H1 (cell line): ENCODE data around the gene NOL4L. TPM values are rescaled to one million over a fixed set of nuclear protein-coding genes. Genes with fewer than 3 reads are reported as not detected.

Experiments
- CTCF ChIA-PET: fragments of 300-600 bp; sonication (Branson Sonifier 250); formaldehyde crosslinking; loops from one replicate; lab custom pipeline; 2021; ENCODE audit not compliant: partially characterized antibody; lab: Charles Lee
- POLR2A ChIA-PET: fragments of 300-600 bp; sonication (Branson Sonifier 250); formaldehyde crosslinking; loops from one replicate; lab custom pipeline; 2021; ENCODE audit warnings: inconsistent platforms; ENCODE audit not compliant: partially characterized antibody; lab: Charles Lee
- DNase-seq, 2 experiments: peaks; one replicate each; pipeline versions ENCODE4 v3.0.0 to v3.0.0-alpha.2; 2010 to 2022; ENCODE audit warnings: low spot score in 2 of 2, low read depth in 1 of 2, mixed read lengths in 1 of 2
- FAIRE-seq: peaks from 2 replicates; lab custom pipeline; 2011; peaks lifted over from hg19 to GRCh38; lab: Jason Lieb, UNC
- H2AFZ ChIP-seq: 2 replicates; pipeline ENCODE4 v1.8.1; 2012; ENCODE audit warnings: low read length, inconsistent platforms
- H2AK5ac ChIP-seq: 2 replicates; pipeline ENCODE4 v1.6.1; 2013; ENCODE audit warnings: low read depth, low read length
- H2BK120ac ChIP-seq: replicated peaks from 2 replicates; pipeline ENCODE3; 2013; ENCODE audit warnings: low read depth, low read length, inconsistent platforms
- H2BK12ac ChIP-seq: 2 replicates; pipeline ENCODE4 v1.6.1; 2013; ENCODE audit warnings: low read depth, low read length
- H2BK15ac ChIP-seq: 2 replicates; pipeline ENCODE4 v1.6.1; 2013; ENCODE audit warnings: low read length
- H2BK20ac ChIP-seq: 2 replicates; pipeline ENCODE4 v1.6.1; 2013; ENCODE audit warnings: low read length
- H2BK5ac ChIP-seq: 2 replicates; pipeline ENCODE4 v1.6.1; 2013; ENCODE audit warnings: low read depth, low read length
- H3K14ac ChIP-seq: 2 replicates; pipeline ENCODE4 v1.6.1; 2013; ENCODE audit warnings: inconsistent platforms; ENCODE audit not compliant: insufficient read length
- H3K18ac ChIP-seq: 2 replicates; pipeline ENCODE4 v1.6.1; 2013; ENCODE audit warnings: low read length; ENCODE audit errors: extremely low read depth
- H3K23ac ChIP-seq: 2 replicates; pipeline ENCODE4 v1.6.1; 2013; ENCODE audit warnings: inconsistent platforms; ENCODE audit not compliant: insufficient read length
- H3K23me2 ChIP-seq: 2 replicates; pipeline ENCODE4 v1.6.1; 2013; ENCODE audit warnings: low read depth, low read length
- H3K27ac ChIP-seq: 2 replicates; pipeline ENCODE4 v1.6.1; 2011; ENCODE audit warnings: low read depth, low read length, inconsistent platforms
- H3K27me3 ChIP-seq, 4 experiments: replicated peaks in 1 of 4; 1 replicate in 1 of 4; 2 replicates in 3 of 4; pipeline versions ENCODE4 v1.6.1 to v1.8.1; 2011 to 2013; ENCODE audit warnings: low read length in 3 of 4, mild to moderate bottlenecking in 3 of 4, inconsistent platforms in 2 of 4, mixed read lengths in 2 of 4, moderate library complexity in 1 of 4; ENCODE audit not compliant: control insufficient read depth in 3 of 4, insufficient read depth in 3 of 4; ENCODE audit errors: extremely low read depth in 1 of 4
- H3K36me3 ChIP-seq, 4 experiments: 2 replicates each; pipeline versions ENCODE4 v1.6.1 to v1.8.1; 2011 to 2013; ENCODE audit warnings: mild to moderate bottlenecking in 4 of 4, low read length in 3 of 4, moderate library complexity in 2 of 4, control low read depth in 1 of 4, inconsistent platforms in 1 of 4; ENCODE audit not compliant: insufficient read depth in 4 of 4, control insufficient read depth in 2 of 4
- H3K4ac ChIP-seq: replicated peaks from 2 replicates; pipeline ENCODE3; 2013; ENCODE audit warnings: low read length, low read depth, mixed read lengths, inconsistent platforms; ENCODE audit not compliant: insufficient read length
- H3K4me1 ChIP-seq, 4 experiments: replicated peaks in 1 of 4; 1 replicate in 1 of 4; 2 replicates in 3 of 4; pipeline versions ENCODE4 v1.6.1 to v1.8.1; 2011 to 2013; ENCODE audit warnings: low read length in 3 of 4, inconsistent platforms in 2 of 4, mixed read lengths in 1 of 4; ENCODE audit not compliant: insufficient read depth in 4 of 4, control insufficient read depth in 3 of 4
- H3K4me2 ChIP-seq, 2 experiments: 2 replicates each; pipeline versions ENCODE4 v1.6.1 to v1.8.1; 2011 to 2013; ENCODE audit warnings: low read depth in 2 of 2, low read length in 2 of 2, control low read depth in 1 of 2, inconsistent platforms in 1 of 2, mild to moderate bottlenecking in 1 of 2; ENCODE audit not compliant: insufficient read depth in 1 of 2
- H3K4me3 ChIP-seq, 4 experiments: fragments of 200-600, 300-600 bp in 1 of 4; sonication (generic), shearing (Covaris generic), sonication (Bioruptor Twin) in 1 of 4; 2 replicates each; pipeline versions ENCODE4 v1.5.1 to v1.8.1; 2011 to 2016; ENCODE audit warnings: low read length in 4 of 4, low read depth in 3 of 4, control low read depth in 2 of 4, inconsistent platforms in 2 of 4, mild to moderate bottlenecking in 2 of 4, mixed read lengths in 1 of 4, moderate library complexity in 1 of 4; ENCODE audit not compliant: insufficient read depth in 2 of 4; ENCODE audit errors: extremely low read depth in 1 of 4
- H3K56ac ChIP-seq: replicated peaks from 2 replicates; pipeline ENCODE3; 2013; ENCODE audit warnings: low read depth, mild to moderate bottlenecking, mixed read lengths, low read length, inconsistent platforms; ENCODE audit not compliant: insufficient read length
- H3K79me1 ChIP-seq: 2 replicates; pipeline ENCODE4 v1.6.1; 2013; ENCODE audit warnings: low read depth, low read length, control low read depth
- H3K79me2 ChIP-seq, 2 experiments: 2 replicates each; pipeline versions ENCODE4 v1.6.1 to v1.8.1; 2012 to 2013; ENCODE audit warnings: low read length in 2 of 2, mild to moderate bottlenecking in 2 of 2, inconsistent platforms in 1 of 2; ENCODE audit not compliant: insufficient read depth in 2 of 2, control insufficient read depth in 1 of 2
- H3K9ac ChIP-seq, 4 experiments: replicated peaks in 1 of 4; 1 replicate in 1 of 4; 2 replicates in 3 of 4; pipeline versions ENCODE4 v1.6.1 to v1.8.1; 2011 to 2013; ENCODE audit warnings: low read depth in 3 of 4, low read length in 3 of 4, control low read depth in 2 of 4, mild to moderate bottlenecking in 2 of 4, moderate library complexity in 2 of 4, inconsistent platforms in 1 of 4; ENCODE audit errors: extremely low read depth in 1 of 4
- H3K9me3 ChIP-seq, 2 experiments: 2 replicates each; pipeline versions ENCODE4 v1.6.1 to v1.8.1; 2012 to 2013; ENCODE audit warnings: mild to moderate bottlenecking in 2 of 2, moderate library complexity in 2 of 2, control low read depth in 1 of 2, inconsistent platforms in 1 of 2, low read depth in 1 of 2, low read length in 1 of 2, mixed read lengths in 1 of 2; ENCODE audit not compliant: insufficient read depth in 2 of 2
- H4K20me1 ChIP-seq, 2 experiments: replicated peaks in 1 of 2; 2 replicates each; pipeline versions ENCODE3 to v1.8.1; 2011 to 2013; ENCODE audit warnings: inconsistent platforms in 2 of 2, low read length in 2 of 2, mild to moderate bottlenecking in 1 of 2; ENCODE audit not compliant: insufficient read depth in 2 of 2, control insufficient read depth in 1 of 2
- H4K5ac ChIP-seq: 2 replicates; pipeline ENCODE4 v1.6.1; 2013; ENCODE audit warnings: low read length, low read depth, mixed read lengths, inconsistent platforms; ENCODE audit not compliant: insufficient read length
- H4K8ac ChIP-seq: 2 replicates; pipeline ENCODE4 v1.8.0; 2013; ENCODE audit warnings: mild to moderate bottlenecking, moderate library complexity, low read length, inconsistent platforms; ENCODE audit not compliant: insufficient read depth; ENCODE audit errors: extremely low read depth
- H4K91ac ChIP-seq: replicated peaks from 2 replicates; pipeline ENCODE3; 2013; ENCODE audit warnings: low read length, mixed read lengths, inconsistent platforms; ENCODE audit not compliant: insufficient read length
- ASH2L ChIP-seq: fragments of 200-600, 300-600 bp; sonication (generic); IDR thresholded peaks from one replicate; pipeline ENCODE4 v1.7.1; 2017; ENCODE audit warnings: low read length
- BRCA1 ChIP-seq: IDR thresholded peaks from 2 replicates; pipeline ENCODE4 v1.6.1; 2012; ENCODE audit warnings: low read depth, low read length, improper control_type of control experiment
- CBX8 ChIP-seq: fragments of 300-800, 300-1000 bp; sonication (generic); IDR thresholded peaks from 2 replicates; pipeline ENCODE4 v1.7.1; 2016; ENCODE audit warnings: low read depth, low read length, borderline replicate concordance
- CTCF ChIP-seq, 3 experiments: IDR thresholded peaks; 1 replicate in 2 of 3; 2 replicates in 1 of 3; pipeline versions ENCODE4 v1.5.1 to v1.6.1; 2011; ENCODE audit warnings: low read length in 3 of 3, mild to moderate bottlenecking in 3 of 3, inconsistent platforms in 2 of 3, low read depth in 1 of 3, moderate library complexity in 1 of 3; ENCODE audit not compliant: insufficient read depth in 1 of 3; ENCODE audit errors: control extremely low read depth in 1 of 3
- EZH2 ChIP-seq: fragments of 200-600 bp; sonication (generic); IDR thresholded peaks from 2 replicates; pipeline ENCODE4 v1.7.1; 2012; ENCODE audit warnings: low read depth, mild to moderate bottlenecking, moderate library complexity, low read length, inconsistent platforms; ENCODE audit not compliant: severe bottlenecking
- JUN ChIP-seq: IDR thresholded peaks from 2 replicates; pipeline ENCODE4 v1.6.1; 2011; ENCODE audit warnings: low read depth, mild to moderate bottlenecking, improper control_type of control experiment, low read length
- KDM4A ChIP-seq: IDR thresholded peaks from one replicate; pipeline ENCODE4 v1.7.1; 2012; ENCODE audit warnings: low read depth, mild to moderate bottlenecking, moderate library complexity, low read length, inconsistent platforms; ENCODE audit not compliant: severe bottlenecking
- ZNF274 ChIP-seq: IDR thresholded peaks from 2 replicates; pipeline ENCODE4 v1.7.0; 2012; ENCODE audit warnings: low read length, borderline replicate concordance; ENCODE audit errors: extremely low read depth
- WGBS, 2 experiments: shearing (Covaris generic) in 1 of 2; methylation state at CpG; one replicate each; pipeline versions ENCODE4 v1.1.6 to v1.1.7; 2013 to 2015; ENCODE audit warnings: low lambda C conversion rate in 2 of 2, mixed read lengths in 2 of 2, inconsistent platforms in 1 of 2, low coverage in 1 of 2, missing lambda C conversion rate in 1 of 2; ENCODE audit not compliant: insufficient replicate concordance in 2 of 2, insufficient coverage in 1 of 2, insufficient read length in 1 of 2; ENCODE audit errors: extremely low coverage in 1 of 2, missing lambda C conversion rate in 1 of 2; 5-methylcytosine and 5-hydroxymethylcytosine counted together
- polyA plus RNA-seq, 7 experiments: library from polyadenylated mRNA; depleted of rRNA in 3 of 7; stranded (reverse) in 5 of 7; unstranded in 2 of 7; fragments of >200 nt in 5 of 7; fragments of 200-250 nt in 2 of 7; gene quantifications; 1 replicate in 5 of 7; 2 replicates in 1 of 7; 4 replicates in 1 of 7; pipeline versions ENCODE4 v1.2.1 to v1.2.3, GENCODE V29; 2011 to 2013; ENCODE audit warnings: missing spikeins in 2 of 7, mixed read lengths in 2 of 7
- total RNA-seq: library from RNA; stranded (reverse); fragmentation: NEBNext Ultra II Directional; extraction: Animal tissue kit (Norgen Biotek cat#: 25700); gene quantifications from 2 replicates; pipeline ENCODE4 v1.2.1, GENCODE V29; 2021

NOL4L gene
- total and polyA plus RNA-seq, 2 of the 8 experiments (the other 6 are each of a cell fraction or from before 2014, with no cell fraction given), result 15.3 to 23.7 TPM

GRCh38 chr20:32585586-32586127, 524 bp upstream of the NOL4L start:
- H3K4me3 ChIP-seq, result peak overlapping the region; percentile 10 to 54 (median 40)
- H2BK12ac ChIP-seq, result 0 out of 2 replicates have a peak overlapping the region, but pooled peaks have one; percentile 17
- 22% methylated on average over 7 of the region's 32 CpGs; no CpG with 5 or more reads in 1 of the 2 experiments for WGBS, 2 experiments
- POLR2A ChIA-PET, result interaction anchor here (0.9 to 1.0 kb wide), 3 partner anchors 11 to 43 kb away, joined by 3 read pairs; no protein-coding TSS in a partner anchor
- H3K9me3 ChIP-seq, result no peaks in the 10 kb centered on the region
- H3K18ac ChIP-seq, result peak overlapping the region; percentile 78
- FAIRE-seq (no peak), DNase-seq (peak in 1 of 2 experiments; percentile 68)
- no peak overlapping the region for H2AK5ac ChIP-seq
- no peak overlapping the region for H3K23ac ChIP-seq
- no peak overlapping the region for H2BK120ac ChIP-seq
- no peak overlapping the region for H4K8ac ChIP-seq
- no peak overlapping the region for H3K56ac ChIP-seq
- H3K9ac ChIP-seq, result no peak overlapping the region
- peaks cover 9% of the 10 kb centered on the region; the same call in 1 of the 2 replicates for H3K23me2 ChIP-seq
- H3K79me2 ChIP-seq, result no peaks in the 10 kb centered on the region
- peaks cover 0 to 21% (median 14%) of the 10 kb centered on the region in 4 experiments; a peak in 6 of 7 replicates for H3K4me1 ChIP-seq
- no peaks in the 10 kb centered on the region for H3K36me3 ChIP-seq
- H3K14ac ChIP-seq, result no peak overlapping the region
- peaks cover 6 to 39% (median 34%) of the 10 kb centered on the region in 4 experiments for H3K27me3 ChIP-seq
- no peak overlapping the region for H3K4ac ChIP-seq
- H2AFZ ChIP-seq, result no peak overlapping the region
- no peak overlapping the region for H3K27ac ChIP-seq
- peaks cover 0 to 1% of the 10 kb centered on the region in 2 experiments for H4K20me1 ChIP-seq
- no peak overlapping the region for H2BK15ac ChIP-seq
- peak overlapping the region; percentile 27 for H4K91ac ChIP-seq
- H3K4me2 ChIP-seq, result peak overlapping the region; percentile 59
- H2BK5ac ChIP-seq, result no peak overlapping the region
- peaks cover 2% of the 10 kb centered on the region; the same call in 1 of the 2 replicates for H3K79me1 ChIP-seq
- no peak overlapping the region for H2BK20ac ChIP-seq
- no peak overlapping the region for H4K5ac ChIP-seq
- CTCF ChIA-PET, result interaction anchor here (0.9 to 1.4 kb wide), 5 partner anchors 19 to 65 kb away, joined by 3 to 6 read pairs (median 4); no protein-coding TSS in a partner anchor
- TF ChIP-seq CBX8 (no peak), ASH2L (peak; percentile 45), CTCF (IDR thresholded peaks at IDR 0.05; ENCODE audit: control extremely low read depth in 1 of 3, insufficient read depth in 1 of 3, low read depth in 1 of 3, low read length in 3 of 3) (no peak), KDM4A (peak; percentile 49), ZNF274 (no peak), EZH2 (peak; percentile 51), BRCA1 (no peak), JUN (no peak)
